Bone marrow (tissue), 2 donors: ENCODE measurements around the gene TYW1B.
"Not testable (repeated sequence)": the region's sequence is repeated elsewhere in the genome, so short reads cannot be mapped to it uniquely, and the experiment has no call there.

Experiments
- DNase-seq, 2 donors: peaks; one replicate each; lab custom pipeline; 2025; lab: John Stamatoyannopoulos, UW

TYW1B gene

DNA sequence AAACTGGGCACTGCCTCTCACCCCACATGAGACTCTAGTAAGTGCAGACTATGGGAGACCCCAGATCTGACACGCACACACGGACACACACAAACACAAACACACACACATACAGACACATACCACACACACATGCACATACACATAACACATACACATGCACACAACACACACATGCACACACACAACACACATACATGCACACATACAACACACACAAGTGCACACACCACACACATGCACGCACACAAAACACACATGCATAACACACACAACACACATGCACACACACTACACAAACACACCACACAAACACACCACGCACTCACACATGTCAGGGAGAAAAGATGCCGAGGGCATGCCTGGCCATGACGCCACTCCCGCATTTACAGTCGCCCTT lies 205.5 kb downstream of the TYW1B start:
- DNase-seq: no peak

DNA sequence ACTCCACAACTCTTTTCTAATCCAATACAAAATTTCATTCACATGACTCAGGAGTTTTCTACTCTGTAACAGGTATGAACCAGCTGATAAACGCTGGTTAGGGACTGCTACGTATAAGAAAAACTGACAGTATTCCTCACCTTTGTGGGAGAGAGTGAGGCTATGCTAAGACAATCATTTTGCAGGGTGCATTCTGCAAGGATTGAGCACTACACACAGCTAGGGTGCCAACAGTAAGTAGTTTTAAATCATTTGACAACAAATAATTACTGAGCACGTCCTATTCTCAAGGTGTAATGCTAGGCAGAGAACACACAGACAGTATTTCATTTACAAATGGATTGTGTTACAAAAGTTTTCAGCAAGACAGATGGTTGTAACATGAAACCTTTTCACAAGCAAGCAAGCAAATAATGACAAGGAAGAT lies 206.2 kb downstream of the TYW1B start:
- not testable (repeated sequence) for DNase-seq

DNA sequence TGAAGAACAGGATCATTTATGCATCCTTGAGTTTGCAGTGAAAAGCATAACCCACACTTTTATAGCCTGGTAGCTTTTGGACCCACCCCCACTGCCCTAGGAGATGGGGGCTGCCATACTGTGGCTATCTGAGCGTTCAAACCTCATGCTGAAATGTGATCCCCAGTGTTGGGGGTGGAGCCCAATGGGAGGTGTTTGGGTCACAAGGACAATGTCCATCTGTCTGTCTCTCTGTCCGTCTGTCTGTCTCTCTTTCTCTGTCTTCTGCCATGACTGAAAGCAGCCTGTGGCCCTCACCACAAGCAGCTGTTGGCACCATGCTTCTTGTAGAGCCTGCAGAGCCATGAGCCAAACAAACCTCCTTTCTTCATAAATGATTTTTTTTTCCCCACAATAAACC lies 207.1 kb downstream of the TYW1B start:
- not testable (repeated sequence) for DNase-seq

DNA sequence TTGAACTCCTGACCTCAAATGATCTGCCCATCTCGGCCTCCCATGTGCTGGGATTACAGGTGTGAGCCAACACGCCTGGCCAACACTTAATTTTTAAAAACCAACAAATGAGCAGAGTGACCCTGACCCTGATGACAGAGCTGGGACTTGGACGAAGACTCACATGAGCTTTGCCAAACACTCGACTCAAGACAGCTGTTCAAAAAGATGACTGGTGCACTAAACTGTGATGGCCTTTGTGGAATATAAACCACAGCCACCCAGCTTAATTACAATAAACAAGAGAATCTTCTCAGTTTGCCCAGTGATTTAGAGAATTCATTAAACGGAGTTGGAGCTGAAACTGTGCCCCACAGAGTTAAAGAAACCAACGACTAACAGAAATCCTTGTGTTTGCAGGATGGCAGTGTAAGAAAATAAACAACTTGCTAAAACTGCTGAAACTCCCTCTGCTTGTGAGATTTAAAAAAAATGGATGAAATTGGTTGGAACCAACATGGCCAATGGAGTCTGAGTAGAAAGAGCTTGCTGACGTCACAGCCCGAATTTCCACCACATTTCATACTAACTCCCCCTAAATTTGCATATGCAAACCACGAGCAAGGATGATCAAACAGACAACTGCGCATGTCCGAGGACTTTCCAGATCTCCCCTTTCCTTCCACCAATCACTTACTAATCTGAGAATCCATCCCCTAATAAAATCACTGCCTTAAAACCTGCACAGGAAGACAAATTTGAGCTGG lies 209.4 kb downstream of the TYW1B start:
- DNase-seq: not testable (repeated sequence)

DNA sequence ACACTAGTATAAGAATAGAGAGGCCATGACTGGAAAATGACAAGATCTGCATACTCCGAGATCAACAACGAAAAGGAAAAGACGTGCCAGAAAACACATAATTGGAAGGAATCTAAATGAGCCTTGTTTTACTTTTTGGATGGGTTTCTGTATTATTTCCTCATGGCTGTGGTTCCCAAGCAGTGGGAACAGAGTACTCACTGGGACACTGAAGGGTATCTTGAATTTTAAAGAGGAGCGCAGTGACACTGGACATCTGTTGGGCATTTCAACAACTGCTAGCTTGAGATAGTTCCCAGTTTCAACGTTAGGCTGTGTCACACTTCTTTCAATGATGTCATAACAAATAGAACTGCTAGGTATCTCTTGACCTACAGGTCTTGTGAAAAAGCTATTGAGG lies 218.2 kb downstream of the TYW1B start:
- not testable (repeated sequence) for DNase-seq

DNA sequence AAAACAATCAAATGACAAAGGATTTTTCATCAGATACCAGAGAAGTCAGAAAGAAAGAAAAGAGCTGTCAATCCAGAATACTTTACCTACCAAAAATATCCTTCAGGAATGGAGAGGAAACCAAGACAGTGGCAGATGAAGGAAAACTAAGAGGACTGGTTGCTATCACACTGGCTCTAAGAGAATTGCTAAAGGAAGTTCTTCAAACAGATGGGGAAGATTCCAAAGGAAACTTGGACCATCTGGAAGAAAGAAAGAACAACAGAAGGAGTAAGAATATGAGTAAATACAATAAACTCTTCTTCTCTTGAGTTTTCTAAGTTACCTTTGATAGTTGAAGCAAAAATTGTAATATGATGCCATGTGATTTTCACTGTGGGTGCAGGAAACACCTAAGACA lies 220.0 kb downstream of the TYW1B start:
- not testable (repeated sequence) for DNase-seq

DNA sequence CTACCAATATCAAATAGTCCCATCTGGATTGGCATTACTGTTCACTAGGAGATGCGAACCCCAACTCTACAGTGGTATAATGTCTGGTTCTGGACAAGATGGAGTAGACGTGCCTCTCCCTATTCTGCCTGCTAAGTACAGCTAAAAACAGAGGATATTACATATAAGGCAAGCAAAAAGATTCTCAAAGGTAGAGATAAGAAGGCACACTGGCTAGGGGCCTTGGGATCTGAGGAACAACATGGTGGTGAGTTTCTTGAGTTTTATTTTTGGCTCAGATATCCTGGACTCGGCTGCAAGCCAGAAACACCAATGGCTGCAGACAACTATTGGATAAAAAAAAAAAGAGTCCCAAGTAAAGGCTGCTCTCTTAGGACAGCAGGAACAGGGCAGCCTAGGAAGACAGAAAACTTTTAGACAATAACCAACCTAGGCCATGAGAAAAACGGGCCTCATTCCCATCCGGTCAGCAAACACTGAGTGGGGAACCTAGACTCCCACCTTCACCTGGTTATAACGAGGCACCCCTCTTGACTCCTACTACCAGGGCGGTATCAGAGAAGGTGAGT lies 222.1 kb downstream of the TYW1B start:
- not testable (repeated sequence) for DNase-seq

DNA sequence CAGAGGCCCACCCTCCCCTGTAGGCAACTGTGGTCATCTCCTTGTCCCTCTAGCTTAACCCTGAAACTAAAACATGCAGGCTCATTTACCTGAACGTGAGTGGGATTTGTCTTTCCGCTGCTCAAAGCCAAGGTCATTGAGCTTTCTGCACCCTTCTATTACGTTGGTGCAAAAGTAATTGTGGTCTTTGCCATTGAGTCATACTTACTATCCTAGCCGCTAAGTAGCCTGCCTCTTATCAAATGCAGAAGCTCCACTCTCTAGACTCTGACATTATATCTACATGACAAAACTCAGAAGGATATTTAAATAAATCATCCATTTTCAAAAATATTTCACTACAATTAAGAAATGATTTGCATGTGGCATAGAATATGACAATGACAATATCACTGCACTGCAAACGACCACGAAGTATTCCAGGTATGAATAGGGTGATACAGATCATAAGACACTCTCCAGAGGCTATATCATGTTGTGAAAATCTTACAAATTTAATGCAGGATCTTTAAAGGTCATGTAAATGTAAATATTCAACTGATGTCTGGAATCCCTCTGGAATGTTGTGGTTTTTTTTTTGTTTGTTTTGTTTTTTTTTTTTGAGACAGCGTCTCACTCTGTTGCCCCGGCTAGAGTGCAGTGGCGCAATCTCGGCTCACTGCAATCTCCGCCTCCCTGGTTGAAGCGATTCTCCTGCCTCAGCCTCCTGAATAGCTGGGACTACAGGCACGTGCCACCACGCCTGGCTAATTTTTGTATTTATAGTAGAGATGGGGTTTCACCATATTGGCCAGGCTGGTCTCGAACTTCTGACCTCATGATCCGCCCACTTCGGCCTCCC lies 223.0 kb downstream of the TYW1B start:
- not testable (repeated sequence) for DNase-seq

DNA sequence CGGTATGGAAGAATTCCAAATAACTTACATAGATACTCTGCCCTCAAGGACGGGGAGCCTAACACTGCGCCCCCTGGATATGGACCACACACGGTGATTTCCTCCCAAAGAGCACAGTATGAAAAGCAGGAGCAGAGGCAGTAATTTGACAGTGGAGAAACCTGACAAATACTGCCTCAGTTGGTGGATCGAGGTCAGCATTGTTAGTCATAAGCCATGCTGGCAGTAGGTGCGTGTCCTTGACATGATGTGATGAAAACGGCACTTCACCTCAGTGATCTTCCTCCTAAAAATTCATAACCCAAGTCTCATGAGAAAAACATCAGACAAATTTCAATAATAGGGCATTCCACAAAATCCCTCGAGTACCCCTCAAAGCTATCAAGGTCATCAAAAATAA lies 224.5 kb downstream of the TYW1B start:
- not testable (repeated sequence) for DNase-seq

DNA sequence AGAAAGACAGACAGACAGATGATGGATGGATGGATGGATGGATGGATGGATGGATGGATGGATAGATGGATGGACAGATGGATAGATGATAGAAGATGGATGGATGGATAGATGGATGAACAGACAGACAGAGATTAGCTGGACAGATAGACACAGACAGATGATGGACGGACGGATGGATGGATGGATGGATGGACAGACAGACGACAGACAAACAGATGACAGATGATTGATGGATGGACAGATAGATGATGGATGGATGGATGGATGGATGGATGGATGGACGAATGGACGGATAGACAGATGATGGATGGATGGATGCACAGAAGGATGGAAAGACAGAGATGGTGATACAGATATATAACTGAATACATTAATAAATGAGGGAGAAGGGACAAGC lies 224.9 kb downstream of the TYW1B start:
- DNase-seq: no peak

DNA sequence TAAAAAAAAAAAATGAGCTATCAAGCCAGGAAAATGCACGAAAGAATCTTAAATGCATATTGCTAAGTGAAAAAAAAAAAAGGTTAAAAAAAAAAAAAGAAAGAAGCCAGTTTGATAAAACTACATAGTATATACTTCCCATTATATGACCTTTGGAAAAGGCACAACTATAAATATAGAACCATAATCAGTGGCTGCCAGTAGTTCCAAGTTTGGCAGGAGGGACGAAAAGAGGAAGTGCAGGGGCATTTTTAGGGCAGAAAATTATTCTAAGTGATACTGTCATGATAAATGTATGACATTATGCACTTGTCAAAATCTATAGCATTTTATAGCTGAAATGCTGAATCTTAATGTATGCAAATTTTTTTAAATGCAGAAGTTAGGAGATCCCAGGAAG lies 226.3 kb downstream of the TYW1B start:
- DNase-seq: peak in 1 of 2 donors; percentile 4

DNA sequence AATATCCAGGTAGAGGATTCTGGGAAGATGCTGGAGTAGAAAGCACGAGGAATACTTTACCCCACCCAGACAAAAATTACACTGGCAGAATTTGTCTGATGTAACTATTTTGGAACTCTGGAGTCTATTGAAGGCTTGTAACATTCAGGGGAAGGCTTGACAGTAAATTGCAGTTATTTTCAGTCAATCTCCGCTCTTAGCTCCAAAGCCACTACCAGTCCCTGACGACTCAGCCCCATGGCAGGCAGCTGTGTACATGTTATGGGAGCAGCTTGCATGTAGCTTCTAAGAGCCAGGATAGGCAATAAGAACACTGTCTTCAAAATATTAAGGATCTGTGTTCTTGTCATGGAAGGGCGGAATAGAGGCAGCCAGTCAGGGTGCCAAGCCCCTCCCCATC lies 238.0 kb downstream of the TYW1B start:
- DNase-seq: not testable (repeated sequence)

DNA sequence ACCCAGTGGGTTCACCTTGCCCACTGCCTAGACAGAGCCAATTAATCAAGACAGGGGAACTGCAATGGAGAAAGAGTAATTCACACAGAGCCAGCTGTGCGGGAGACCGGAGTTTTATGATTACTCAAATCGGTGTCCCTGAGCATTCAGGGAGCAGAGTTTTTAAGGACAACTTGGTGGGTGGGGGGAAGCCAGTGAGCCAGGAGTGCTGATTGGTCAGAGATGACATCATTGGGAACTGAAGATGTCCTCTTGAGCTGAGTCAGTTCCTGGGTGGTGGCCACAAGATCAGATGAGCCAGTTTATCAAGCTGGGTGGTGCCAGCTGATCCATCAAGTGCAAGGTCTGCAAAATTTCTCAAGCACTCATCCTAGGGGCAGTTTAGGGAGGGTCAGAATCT lies 240.7 kb downstream of the TYW1B start:
- DNase-seq: not testable (repeated sequence)

DNA sequence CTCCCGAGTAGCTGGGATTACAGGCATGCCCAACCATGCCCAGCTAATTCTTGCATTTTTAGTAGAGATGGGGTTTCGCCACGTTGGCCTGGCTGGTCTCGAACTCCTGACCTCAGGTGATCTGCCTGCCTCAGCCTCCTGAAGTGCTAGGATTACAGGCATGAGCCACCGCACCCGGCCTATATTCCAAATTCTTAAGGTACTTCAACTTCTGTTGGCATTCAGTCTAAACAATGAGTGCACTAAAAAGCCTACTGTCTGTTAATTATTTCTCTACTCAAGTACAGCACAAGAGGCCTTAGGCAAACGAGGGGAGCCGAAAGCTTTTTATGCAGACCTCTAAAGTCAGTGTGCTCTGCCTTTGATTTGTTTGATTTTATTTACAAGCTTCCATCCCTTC lies 243.4 kb downstream of the TYW1B start:
- DNase-seq: not testable (repeated sequence)

DNA sequence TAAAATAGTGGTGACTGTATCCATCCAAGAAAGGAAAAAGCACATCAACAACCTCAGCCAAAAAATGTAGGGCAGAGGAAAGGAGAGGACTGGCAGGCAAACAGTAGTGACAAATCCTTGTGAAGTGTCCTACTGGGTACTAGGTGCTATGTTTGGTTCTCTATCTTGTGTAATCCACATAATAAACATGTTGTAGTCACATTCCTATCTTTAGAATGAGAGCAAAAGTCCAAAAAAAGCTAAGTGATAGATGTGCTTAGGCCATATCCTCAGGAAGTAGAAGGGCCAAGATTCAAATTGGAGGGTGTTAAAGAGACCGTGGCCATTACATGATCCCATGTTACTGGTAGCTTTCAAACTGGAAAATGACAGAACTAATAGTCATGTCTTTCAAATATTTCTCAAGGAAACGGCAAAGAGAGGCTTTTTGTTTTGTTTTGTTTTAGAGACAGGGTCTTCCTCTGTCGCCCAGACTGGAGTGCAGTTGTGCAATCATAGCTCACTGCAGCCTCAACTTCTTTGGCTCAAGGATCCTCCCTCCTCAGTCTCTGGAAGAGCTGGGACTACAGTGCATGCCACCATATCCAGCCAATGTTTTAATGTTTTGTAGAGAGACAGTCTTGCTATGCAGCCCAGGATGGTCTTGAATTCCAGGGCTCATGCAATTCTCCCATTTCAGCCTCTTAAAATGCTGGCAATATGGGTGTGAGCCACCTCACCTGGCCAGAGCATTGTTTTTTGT lies 244.2 kb downstream of the TYW1B start:
- DNase-seq: not testable (repeated sequence)

DNA sequence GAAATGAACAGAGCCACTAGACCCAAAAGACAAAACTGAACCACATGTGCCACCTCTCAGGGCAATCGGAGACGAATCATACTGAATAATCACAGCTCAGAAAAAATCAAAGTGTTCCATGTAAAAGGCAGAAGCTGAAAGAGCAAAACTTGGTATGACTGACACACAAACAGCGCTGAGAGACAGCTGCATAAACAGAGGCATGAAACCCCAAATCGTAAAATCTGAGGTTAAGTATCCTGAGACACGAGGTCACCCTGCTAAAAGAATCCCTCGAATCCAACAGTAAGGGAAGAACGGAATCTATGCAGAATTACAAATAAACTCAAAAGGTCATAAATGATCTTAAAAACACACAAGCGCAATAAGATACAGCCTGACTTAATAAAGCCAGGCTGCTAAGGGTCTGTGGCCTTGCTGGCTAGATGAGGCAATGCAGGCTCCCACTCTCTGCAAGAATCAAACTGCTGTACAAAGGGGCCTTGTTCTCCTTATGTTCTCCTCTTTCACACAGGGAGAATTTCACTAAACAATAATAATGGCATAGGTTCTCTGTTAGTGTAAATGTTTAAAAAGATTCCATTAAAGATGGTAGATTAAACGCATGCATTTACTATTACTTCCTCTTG lies 247.7 kb downstream of the TYW1B start:
- DNase-seq: not testable (repeated sequence)

DNA sequence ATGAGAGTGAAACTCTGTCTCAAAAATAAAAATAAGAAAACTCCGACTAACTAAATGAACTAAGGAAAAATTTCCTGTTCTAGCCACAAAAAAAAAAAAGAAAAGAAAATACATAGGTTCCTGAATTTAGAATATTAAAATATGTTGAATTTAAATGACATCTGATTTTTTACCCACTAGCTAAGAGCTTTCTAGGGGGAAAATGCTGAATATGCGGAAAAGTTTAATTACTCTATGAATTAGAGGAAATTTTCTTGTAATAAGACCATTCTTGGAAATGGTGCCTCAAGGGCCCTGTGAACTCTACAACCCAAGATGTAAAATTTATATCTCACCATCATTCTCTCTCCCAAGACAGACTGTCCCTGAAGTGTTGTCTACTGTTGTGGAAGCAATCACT lies 250.9 kb downstream of the TYW1B start:
- no peak for DNase-seq

DNA sequence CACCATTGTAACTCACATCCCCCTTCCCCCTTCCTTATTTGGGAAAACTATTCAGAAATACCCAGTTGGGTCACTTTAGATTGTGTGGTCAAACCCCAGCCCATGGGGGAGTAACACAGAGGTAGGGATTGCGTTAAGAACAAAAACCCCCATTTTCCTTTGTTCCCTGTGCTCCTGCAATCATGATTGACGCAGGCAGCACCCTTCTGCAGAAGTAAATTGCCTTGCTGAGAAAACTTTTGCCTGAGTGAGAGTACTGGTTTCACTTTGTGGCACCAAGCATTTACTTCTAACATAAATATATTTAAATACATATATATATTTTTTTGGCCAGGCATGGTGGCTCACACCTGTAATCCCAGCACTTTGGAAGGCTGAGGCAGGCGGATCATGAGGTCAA lies 266.0 kb downstream of the TYW1B start:
- DNase-seq: not testable (repeated sequence)

DNA sequence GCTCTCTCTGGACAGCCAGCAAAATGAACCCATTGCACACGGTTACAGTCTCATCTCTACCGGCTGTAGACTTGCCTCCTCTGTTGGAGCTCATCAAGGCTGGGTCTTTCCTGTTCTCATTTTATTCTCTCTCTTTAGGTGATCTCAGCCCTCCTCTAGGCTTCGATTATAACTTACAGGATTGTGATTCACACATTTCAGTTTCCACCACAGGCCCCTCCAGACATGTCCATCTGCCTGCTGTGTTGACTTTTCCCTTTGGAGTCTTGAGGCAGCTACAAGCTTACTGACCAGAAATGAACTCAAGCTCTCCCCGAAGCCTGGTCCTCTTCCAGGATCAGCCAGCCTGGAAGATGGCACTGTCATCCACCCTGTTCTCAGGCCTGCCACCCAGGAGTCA lies 268.5 kb downstream of the TYW1B start:
- not testable (repeated sequence) for DNase-seq

DNA sequence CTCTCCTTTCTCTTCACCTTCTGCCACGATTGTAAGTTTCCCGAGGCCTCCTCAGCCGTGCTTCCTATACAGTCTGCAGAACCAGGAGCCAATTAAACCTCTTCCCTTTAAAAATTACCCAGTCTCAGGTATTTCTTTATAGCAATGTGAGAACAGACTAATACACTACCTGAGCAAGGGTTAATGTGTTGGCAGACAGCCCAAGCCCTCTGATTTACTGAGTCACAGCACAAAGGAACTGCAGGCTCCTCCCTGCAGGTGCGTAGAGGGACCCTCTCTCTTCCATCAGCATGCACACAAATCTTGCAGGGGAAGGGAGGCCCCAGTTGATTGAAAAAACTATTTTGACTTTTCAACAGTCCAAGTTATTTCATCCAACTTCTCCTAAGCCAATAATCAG lies 271.3 kb downstream of the TYW1B start:
- not testable (repeated sequence) for DNase-seq

DNA sequence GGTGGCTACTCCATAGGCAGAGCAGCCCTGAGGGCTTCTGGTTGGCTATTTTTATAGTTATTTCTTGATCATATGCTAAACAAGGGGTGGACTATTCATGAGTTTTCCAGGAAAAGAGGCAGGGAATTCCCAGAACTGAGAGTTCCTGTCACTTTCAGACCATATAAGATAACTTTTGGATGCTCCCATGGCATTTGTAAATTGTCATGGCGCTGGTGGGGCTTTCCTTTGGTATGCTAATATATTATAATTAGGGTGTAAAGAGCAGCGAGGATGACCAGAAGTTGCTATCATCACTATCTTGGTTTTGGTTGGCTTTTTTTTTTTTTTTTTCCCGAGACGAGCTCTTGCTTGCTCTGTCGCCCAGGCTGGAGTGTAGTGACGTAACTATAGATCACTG lies 272.8 kb downstream of the TYW1B start:
- DNase-seq: not testable (repeated sequence)

DNA sequence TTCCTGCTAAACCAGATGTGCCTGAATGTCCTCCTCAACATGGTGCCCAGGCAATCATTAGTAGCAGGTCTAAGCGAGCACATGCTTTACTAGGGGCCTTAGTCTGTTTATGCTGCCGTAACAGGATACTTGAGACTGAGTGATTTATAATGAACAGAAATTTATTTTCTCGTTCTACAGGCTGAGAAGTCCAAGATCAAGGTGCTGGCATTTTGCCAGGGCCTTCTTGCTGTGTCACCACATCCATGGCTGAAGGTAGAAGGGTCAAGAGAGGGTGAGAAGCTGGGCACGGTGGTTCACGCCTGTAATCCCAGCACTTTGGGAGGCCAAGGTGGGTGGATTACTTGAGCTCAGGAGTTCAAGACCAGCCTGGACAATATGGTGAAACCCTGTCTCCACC lies 273.6 kb downstream of the TYW1B start:
- DNase-seq: not testable (repeated sequence)
